A204.1 (cell line): ENCODE measurements around the gene SYT8.
"Not testable (repeated sequence)": the region's sequence is repeated elsewhere in the genome, so short reads cannot be mapped to it uniquely, and the experiment has no call there.

Experiments
- FAIRE-seq: peaks from 2 replicates; lab custom pipeline; 2012; peaks lifted over from hg19 to GRCh38; lab: Jason Lieb, UNC

Gene SYT8

GRCh38 chr11:1860108-1860507, 25.3 kb downstream of the SYT8 start:
- FAIRE-seq = no peak

GRCh38 chr11:1861435-1862411, 26.9 kb downstream of the SYT8 start:
- no peak for FAIRE-seq

DNA sequence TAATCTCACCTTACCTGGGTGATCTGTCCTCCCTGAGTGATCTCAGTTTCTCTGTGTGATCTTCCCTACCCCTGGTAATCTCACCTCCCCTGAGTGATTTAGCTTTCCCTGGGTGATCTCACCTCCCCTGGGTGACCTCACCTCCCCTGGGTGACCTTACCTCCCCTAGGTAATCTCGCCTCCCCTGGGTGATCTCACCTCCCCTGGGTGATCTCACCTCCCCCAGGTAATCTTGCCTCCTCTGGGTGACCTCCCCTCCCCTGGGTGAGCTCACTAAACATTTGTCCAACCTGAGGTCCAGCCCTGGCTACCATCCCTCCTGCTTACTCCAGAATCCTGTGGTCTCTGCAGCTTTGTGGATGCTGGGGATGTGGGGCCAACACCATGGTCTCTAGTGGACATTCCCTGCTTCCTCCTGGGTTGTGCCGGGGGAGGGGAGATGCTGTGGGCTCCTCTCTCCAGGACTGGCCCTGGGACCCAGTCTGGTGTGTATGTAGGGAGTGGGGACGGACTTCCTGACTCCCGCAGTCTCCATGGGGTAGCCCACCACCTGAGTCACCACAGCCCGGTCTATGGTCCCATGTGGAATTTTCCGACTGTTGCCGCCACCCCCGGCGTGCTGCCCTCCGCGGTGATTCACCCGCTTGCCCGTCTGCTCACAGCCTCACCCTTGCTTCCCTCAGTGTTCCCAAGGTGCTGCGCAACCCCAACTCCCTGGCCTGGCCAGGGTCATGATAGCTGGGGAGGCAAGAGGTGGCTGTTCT, 28.0 kb downstream of the SYT8 start:
- FAIRE-seq = no peak

- no peak for FAIRE-seq
These were observed 28.8 kb downstream of the SYT8 start for GRCh38 chr11:1863352-1864216.

DNA sequence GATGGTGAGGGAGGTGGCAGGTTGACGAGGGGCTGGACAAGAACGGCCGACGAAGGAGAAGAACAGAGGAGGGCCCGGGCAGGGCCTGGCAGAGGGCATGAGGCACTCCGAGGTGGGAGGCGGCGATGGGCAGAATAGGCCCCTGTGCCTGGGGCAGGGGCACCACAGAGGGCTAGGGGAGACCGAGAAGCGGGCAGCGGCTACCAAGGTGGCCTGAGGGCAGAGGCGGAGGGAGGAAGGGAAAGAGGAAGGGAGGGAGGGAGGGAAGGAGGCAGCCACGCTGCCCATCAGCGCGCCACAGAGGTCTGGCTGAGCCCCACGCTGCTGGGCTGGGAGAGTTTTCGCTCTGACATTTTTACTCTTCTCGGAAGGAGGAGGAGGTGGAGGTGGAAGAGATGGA, 29.4 kb downstream of the SYT8 start:
- no peak for FAIRE-seq

- no peak for FAIRE-seq
These were observed 30.3 kb downstream of the SYT8 start for GRCh38 chr11:1864831-1865665.

DNA sequence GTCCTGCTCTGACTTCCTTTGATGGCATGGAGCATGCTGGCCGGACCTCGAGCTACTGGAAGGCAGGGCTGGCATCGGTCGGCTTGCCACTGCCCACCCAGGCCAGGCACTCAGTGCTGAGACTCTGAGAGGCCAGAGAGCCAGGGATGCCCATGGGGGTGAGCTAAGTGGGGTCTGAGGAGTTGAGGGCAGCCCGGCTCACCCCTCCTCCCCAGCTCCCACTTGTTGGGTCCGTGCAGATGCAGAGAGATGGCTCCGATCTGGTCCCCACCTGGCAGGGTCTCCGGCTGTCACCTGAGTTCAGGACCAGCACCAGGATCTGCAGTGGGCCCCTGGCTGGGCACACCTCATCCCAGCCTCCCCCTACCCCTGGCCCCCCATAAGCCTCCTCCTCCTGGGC, 31.4 kb downstream of the SYT8 start:
- FAIRE-seq = no peak

DNA sequence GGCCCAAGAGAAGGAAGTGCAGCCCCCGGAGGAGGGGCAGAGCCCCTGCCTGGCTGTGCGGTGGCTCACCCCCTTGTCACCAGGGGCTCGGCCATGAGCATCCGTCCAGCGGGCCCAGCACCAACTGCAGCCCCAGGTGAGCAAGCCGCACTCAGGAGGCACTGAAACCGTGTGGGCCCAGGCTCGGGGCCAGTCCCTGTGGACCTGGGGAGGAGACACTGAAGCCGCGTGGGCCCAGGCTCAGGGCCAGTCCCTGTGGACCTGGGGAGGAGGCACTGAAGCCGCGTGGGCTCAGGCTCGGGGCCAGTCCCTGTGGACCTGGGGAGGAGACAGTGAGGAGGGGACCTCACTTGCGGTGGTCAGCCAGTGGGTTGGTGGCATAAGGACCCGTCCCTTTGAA, 32.0 kb downstream of the SYT8 start:
- FAIRE-seq = no peak

DNA sequence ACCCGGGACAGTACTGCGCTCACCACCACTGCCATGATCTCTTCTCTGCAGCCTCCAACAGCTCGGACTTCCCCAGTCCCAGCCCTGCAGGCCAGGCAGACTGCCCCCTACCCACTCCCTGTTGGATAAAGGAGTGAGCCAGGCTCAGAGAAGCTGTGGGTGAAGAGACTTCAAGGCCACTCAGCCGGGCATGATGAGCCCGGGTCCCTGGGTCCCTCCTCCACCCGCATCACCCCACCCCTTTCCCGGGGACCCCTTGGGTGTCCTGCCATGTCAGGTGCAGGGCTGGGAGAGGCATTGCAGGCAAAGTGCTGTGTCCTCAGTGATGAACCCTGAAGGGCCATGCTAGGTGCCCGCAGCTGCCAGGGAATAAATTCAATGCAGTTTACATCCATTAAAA, 32.6 kb downstream of the SYT8 start:
- FAIRE-seq = no peak

DNA sequence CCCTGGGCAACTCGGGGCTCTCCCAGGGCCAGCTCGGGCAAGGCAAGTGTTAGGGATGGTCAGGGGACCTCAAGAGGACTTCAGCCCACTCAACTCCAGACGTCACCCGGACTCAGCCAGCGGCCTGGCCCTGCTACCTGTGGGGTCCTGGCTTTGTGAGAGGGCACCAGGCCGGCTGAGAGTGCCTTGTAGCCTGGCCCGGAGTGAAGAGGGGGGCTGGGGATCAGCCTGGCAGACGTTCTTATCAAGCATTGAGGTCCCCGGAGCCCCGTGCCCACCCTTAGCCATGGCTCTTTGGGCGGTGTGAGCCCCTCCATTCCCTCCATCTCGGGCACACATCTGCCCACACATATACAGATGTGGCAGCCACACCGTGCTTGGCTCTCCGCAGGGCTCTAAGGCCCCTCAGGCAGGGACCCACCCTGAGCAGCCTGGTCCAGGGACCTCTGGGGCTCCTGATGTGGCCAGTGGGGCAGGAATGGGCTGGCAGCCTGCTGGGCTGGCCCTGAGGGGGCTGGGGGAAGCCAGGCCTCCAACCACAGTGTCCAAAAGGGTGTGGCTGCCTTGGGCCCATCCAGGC, 33.4 kb downstream of the SYT8 start:
- FAIRE-seq = no peak

DNA sequence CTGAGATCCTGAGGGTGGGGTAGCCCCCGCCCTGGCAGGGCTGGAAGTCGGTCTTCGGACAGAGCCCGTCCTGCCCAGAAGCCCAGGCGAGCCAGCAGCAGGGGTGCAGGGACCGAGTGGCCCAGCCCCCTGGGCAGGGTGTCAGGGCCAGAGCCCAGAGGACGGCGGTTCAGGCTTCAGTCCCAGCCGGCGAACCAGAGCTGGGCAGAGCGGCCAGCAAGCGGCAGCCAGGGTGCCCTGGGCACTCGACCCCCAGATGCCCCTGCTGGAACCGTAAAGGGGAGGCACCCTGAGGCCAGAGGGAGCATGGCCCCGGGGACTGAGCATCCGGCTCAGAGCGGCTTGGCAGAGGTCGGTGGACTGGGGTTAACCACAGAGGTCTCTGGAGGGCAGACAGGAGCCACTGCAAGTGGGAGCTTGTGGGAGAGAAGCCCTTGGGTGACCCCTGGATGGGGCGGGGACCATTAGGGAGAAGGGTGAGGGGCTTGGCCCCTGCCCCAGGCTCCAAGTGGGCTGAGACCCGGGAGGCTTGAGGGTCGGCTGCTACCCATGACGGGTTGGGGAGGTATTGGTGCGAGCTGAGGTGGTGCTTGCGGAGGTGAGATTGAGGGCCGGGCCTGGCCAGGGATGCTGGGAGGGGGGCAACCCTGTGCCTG, 34.0 kb downstream of the SYT8 start:
- no peak for FAIRE-seq

GRCh38 chr11:1869427-1870325, 34.9 kb downstream of the SYT8 start:
- FAIRE-seq = no peak

DNA sequence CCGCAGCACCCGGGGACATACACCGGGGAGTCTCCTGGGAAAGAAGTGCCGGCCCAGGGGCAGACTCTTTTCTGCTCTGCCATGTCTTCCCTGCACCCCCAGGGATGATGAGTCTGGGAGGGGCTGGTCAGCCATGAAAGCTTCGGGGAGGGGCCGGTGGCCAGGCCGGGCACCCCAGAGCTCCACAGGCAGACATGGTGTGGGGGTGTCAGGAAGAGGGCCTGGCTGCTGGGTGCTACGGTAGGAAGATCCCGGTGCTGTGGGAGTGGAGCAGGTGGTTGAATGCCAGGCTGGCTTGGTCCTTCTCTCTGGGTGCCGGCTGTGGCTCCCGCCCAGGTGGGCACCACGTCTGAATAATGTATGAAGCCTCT, 35.5 kb downstream of the SYT8 start:
- FAIRE-seq = no peak

DNA sequence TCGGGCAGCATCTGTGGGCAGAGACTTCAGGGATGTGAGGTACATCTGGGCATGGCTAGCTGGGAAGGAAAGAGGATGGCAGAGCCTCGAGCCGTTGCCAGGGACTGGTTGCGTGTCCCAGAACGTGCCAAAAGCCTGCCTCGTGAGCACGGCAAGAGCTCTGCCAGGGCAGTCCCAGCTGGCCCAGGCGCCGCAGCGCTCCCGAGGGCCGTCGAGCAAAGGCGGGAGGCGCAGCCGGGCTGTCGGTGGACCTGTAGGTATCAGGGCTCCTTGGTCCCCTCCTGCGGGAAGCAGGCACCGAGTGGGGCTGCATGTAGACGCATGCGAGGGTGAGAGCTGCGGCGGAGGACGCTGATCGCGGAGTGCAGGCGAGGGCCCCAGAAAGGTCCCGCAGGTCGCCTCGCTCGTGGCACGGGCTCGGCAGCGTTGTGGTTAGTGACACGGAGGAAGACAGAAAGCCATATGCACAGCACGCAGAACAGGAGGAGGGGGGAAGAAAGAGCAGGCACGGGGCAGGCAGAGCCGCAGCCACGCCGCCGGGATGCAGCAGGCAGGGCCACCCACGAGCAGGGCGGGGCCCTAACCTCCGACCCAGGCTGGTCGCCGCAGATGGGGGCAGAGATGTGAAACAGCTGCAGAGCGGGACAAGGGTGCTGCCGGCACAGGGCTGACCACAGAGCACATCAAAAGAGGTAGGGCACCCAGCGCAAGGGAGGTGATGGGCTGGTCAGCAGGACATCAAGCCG, 36.1 kb downstream of the SYT8 start:
- FAIRE-seq = no peak

DNA sequence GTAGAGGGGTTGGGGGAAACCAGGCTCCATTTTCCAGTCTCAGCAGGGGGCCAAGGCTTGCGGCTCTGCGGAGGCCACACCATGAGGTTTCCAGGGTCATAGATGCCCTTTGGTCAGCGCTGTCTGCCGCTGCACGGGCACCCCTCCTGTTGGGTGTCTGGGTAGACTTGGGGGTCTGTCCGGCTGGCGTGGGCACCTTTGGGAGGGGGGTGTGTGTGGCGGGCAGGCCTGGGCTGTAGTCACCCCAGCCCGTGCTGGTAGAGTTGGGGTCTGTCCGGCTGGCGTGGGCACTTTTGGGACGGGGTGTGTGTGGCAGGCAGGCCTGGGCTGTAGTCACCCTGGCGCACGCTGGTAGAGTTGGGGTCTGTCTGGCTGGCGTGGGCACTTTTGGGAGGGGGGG, 36.7 kb downstream of the SYT8 start:
- FAIRE-seq = no peak

GRCh38 chr11:1872267-1872985, 37.6 kb downstream of the SYT8 start:
- no peak for FAIRE-seq

DNA sequence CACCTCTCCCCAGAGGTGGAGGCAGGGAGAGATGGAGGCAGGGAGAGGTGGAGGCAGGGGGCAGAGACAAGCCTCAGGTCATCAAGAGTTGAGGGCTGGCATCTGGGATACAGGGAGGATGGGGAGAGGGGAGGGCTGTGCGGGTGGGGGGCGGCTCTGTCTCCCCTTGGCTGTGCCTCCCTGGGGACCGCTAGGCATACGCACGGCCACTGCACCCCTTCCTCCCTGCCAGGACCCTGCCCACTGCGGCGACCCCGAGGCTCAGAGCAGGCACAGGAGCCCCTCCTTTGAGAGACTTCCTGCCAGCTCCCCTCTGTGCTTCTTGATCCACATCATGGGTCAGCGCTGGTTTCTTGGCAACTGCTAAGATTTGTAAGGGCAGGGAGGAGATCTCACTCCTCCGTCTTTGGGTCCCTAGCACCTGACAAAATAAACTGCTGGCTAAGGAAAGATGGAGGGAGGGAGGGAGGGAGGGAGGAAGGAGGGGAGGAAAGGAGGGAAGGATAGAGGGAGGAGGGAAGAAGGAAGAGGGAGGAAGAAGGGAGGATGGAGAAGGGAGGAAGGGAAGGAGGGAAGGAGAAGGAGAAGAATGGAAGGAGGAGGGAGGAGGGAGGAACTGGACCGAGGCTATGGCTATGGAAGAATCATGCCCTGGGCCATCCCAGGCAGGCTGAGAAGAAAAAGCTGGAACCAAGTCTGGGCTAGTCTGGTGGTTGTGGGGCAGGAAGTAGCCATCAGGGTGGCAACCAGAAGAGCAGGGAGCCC, 38.4 kb downstream of the SYT8 start:
- no peak for FAIRE-seq

- not testable (repeated sequence) for FAIRE-seq
These were observed 39.0 kb downstream of the SYT8 start for GRCh38 chr11:1873813-1874150.
